Activated naive CD8-positive, alpha-beta T cell treated with anti-CD3 and anti-CD28 coated beads, Interleukin-2, amount 50 U/mL, for 16 hours (primary cell): ENCODE data around the gene ABCF2.
A peak's percentile ranks its signal among the peaks of the same experiment; 100 is the strongest.

Experiments
- DNase-seq: peaks from one replicate; pipeline ENCODE4 v3.0.0-alpha.2; 2020; ENCODE audit warnings: low read depth, low spot score

Gene ABCF2

DNA sequence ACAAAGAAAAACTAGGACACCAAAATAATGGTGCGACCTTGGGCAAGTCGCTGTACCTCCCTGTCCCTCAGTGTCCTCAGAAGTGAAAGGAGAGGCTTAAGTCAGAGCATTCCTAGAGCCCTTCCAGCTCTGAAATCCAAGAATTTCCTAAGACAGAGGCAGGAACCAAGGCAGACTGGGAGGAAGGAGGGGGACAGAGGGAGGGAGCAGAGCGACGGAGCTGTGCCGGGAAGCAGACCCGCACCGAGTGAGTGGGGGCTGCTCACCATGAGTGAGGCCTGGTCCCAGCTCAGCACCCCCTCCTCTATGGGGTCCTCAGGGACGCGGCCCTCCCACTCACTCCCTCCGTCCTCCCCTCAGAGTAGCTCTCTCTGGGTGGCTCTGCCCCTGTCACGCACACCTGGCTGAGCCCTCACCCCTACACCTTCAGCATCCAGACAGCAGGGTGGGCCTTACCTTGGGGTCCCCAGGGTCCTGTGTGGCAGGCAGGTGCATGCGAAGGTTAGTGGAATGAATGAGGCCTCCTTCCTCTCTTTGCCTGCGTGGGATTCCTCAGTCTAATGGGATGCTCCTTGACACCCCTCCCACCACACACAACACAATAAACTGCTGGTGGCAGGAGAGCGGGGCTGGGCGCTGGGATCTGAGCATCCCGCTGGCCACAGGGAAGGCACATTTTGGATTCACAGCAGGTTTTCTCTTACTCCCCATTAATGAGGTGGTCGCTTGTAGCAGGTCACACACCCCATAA, 26.1 kb upstream of the ABCF2 start:
- DNase-seq = no peak

DNA sequence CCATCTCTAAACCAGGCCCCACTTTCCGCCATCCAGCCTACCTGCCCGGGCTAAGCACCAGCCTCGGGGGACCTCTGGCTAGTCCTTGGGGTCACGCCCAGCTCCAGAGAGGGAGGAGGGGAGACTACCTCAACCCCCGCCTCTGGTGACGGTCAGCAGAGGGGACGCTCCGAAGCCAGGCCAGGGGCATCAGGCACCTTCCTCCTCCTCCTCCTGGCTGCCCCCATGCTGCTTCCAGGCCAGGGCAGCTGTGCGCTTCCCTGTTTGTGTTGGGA, 25.5 kb upstream of the ABCF2 start:
- DNase-seq = no peak

DNA sequence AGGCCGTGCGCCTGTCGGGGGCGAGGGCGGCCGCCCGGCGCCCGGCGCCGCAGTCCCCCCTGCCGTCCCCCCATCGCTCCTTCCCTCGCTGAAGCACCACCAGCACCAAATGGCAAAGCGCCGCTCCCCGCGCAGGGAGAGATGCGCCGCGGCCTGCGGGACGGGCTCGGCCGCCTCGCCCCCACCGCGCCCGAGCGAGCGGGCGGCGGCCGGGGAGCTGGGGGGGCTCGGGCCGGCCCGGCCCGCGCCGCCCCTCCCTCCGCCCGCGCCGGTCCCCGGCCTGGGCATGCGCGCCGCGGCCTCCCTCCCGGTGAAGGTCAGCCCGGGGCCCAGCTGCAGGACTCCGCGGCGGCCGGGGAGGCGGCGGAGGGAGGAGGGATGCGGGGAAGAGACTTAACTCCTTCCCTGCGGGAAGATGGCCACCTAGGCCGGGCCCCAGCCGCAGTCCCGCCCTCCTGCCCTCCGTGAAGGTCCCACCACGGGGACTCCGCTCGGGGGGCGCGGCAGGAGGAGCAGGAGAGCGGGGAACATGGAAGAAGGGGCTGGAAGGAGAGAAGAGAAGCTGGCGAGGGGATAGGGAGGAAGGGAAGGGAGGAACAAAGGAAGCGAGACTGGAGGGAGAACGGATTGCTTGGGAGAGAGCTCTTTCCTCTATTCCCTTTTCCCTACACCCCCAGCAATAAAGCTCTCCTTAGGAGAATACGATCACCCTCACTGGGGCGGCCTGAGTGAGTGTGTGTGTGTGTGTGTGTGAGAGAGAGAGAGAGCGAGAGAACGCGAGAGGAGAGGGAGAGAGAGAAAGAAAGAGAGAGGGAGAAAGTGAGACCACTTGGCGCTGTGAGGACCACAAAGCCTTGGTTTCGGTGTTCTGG, 24.9 kb upstream of the ABCF2 start:
- DNase-seq = no peak

DNA sequence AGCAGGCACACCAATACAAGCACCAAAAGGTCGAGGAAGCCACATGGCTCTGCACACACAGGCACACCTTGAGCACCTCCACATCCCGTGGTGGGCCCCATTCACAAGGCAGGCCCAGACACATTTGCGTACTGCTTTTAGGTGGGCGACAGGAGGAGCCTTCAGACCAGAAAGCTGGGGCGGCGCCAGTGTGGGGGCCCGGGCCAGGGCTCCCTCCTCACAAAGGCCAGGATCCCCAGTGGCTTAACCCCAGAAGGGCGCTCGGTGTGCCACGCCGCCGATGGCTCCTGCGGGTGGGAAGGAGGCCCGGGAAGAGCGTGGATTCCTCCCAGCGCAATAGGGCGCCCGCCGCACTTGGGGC, 24.3 kb upstream of the ABCF2 start:
- peak; percentile 14 for DNase-seq

DNA sequence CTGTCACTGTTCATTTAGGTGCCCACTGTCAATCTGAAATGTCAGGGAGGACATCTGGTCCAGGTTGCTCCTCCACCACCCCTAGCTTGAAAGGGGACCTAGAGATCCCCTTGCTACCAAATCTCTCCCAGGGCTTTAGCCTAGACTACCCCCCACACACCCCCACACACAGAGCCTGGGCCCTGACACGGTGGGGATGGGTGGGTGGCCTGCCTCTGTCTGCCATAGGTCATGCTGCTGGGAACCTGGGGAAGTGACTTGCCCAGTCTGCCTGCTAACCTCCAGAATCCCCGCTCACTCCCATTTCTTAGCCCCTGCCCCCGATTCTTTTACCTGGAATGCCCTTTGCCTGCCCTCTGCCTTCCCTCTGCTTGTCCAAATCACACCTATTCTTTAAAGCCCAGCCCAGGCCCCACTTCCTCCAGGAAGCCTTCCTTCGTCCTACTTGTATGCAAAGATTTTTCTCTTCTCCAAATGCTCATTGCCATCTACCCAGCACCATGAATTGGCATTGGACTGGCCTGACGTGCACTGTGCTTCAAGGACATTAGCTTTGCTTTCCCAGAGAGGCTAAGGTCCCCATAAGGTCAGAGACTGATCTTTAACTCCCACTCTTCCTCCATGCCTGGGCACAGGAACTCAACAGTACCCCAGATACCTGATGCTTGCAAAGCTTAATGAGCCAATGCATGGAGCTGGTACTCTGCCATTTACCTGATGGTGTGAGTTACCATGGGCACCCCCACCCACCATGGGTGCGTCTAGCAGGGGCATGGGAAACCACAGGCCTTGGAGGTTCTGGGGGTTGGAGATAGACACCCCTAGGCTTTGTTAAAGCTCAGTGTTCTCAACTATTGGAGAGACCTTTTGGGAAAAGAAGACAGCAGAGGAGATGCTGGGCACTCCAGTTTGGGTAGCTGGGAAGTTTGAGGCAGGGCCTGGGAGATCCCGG, 23.5 kb upstream of the ABCF2 start:
- DNase-seq = no peak

DNA sequence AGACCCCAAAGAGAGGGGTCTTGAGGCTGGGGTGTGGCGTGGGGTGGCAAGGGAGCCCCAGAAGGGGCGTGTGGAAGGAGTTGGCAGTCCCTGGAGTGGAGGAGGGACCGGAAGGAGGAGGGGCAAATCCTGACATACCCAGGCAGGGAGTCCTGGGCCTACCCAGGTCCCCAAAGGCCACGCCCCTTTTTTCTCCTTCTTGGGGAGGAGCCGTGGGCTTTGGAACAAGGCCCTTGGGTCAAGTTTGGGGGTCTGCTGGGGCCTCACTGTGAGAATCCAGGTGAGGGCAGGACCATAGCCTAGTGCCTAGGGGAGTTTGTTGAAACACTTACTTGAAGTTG, 22.7 kb upstream of the ABCF2 start:
- no peak for DNase-seq

DNA sequence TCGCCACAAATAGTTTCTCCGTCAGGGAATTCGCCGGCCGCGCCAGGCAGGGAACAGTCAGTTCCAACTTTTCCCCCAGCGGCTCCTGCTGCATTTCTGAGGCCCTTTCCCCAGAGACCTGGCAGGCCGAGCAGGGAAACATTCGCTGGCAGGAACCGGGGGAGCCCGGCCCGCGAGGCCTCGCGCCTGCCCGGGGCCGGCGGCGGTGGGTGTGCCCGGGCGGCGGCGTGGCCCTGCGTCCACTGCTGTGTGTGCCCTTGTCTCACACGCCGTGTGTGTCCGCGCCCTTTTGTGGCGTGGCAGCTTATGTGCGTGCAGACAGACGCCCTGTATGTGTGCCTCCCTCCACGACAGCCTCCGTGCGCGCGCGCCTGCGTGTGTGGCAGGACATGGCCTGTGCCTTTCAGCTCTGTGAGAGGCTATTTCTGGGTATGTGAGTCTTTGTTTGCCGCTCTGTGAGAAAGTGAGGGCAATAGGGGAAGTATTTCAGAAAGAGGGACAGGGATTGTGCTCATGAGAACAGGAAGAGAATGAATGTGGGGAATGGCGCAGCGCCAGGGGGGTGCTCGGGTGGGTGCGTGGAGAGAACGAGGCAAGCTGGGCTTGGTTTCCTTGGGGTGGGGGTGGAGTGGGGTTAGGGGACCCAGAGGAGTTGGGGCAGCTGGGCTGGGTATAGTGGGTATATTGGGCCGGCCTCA, 22.2 kb upstream of the ABCF2 start:
- no peak for DNase-seq

DNA sequence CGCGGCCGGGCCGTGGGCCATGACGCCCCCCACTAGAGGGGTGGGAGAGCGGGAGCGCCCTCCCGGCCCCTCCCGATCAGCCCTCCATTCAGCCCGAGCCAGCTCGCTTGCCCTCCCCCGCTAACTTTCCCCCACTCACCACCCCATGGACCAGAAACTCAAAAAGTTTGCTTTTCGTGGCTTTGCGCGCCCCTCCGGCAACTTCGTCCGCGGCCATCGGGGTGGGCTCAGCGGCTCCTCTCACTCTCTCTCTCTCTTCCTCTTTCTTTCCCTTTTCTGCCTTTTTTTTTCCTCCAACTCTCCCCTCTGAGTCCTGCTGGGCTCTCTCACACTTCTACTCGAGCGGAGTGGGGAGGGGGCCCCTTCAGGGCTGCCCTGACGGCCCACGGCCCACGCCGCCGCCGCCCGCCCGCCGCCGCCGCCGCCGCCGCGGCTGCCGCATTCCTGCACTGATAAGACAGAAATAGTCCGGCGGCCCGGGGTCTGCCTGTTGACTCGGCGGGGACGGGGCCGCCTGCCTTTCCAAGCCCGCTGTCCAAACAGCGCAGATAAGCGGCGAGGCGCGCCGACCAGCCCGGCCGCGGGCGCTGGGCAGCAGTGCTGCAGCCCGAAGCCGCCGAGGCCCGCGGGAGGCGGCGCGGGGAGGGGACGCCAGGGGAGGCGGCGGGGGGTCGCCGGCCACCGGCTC, 21.5 kb upstream of the ABCF2 start, which contains the start of gene SMARCD3:
TSS of gene SMARCD3 (minus strand) at position 349 of the 688 bp plus-strand sequence. CDS start at position 217, 132 bp downstream.
- no peak for DNase-seq

DNA sequence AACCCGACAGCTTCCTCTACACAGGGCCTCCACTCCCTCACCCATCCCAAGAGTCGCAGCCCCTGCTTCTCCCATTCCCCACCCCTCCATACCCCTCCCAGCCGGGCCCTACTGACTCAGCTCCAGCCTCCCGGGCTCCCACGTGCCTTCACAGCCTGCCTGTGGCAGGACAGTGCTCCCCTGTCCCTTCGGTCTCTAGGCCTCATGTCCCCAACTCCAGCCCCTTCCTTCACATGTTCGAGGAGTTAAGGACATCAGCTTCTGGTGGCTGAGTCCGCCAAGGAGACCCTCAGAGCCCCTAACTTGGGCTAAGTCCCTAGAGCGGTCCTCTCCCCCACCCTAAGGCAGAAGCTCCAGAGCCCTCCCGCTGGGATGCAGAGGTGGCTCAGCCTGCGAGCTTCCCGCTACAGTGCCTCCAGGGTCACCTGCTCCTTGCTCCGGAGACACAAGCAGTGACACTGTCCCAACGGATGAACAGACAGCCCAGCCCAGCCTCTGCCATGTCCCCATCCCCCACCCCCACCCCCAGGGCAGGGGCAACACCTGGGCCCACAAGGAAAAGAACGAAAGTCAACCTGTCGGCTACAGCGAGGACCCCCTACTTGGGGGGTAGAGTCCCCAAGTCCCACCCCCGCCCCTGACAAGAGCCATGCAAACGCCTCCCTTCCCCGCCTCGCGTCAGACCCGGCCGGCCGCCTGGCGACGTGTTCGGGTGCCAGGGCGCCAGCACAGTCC, 20.8 kb upstream of the ABCF2 start:
- no peak for DNase-seq

DNA sequence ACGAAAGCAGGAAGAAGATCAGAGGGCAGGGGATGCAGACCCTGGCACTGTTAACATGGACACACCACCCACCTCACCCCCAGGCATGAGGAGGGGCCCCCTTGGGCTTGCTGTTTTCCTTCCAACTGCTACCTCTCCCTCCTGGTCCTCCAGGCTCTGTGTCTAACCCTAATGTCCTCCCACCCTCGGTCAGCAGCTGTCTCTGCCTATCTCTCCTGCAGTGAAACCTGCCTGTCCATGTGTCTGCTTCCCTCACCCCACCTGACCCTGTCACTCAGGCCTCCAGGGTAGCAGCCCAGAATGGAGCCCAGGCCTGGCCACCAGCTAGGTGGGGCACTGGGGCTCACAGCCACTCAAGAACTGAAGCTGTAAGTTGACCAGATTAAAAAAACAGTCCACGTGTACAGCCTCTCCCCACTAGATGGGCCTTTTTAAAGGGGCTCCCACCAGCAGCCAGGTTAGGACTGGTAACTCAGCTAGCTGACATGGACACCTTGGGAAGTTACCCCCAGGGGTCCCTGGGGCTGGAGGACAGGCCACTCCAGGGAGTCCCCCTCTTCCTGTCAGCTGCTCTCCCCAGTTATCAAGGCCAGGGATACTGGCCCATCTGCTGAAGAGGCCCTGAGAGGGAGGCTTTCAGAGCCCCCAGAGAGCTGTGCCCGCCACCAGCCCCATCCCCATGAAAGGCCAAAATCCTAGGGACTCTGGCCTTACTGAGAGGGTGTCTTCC, 20.0 kb upstream of the ABCF2 start:
- no peak for DNase-seq

DNA sequence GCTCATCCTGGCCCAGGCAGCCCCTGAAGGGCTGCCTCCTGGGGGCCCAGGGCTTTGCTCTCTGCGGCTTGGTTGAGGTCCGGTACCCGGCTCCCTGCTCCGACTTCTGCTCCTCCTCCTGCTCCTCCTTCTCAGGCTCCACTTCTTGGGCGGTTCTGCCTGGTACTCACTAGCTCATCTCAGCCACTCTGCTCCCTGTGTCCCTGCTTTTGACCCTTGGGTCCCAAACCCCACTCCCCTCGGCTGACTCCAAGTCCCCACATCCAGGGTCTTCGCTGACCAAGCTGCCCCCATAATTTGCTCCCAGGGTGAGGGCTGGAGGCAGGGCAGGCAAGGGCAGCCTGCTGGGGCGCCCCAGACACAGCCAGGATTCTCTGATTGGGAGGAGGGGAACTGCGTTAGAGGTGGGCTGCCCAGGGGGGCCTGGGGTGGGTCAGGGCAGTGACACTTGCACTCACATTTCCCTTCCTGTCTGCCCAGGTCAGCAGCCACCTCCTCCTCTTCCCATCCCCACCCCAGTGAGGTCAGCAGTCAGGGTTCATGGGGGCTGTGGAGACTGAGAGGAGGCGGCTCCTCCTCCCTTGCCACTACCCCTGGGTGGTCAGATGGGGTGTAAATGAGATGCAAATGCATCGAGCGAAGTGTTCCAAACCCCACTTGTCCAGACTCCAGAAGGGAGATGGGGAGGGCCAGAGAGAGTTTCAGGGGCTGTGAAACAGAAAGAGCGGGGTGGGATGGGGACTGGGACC, 19.3 kb upstream of the ABCF2 start:
- DNase-seq = no peak

DNA sequence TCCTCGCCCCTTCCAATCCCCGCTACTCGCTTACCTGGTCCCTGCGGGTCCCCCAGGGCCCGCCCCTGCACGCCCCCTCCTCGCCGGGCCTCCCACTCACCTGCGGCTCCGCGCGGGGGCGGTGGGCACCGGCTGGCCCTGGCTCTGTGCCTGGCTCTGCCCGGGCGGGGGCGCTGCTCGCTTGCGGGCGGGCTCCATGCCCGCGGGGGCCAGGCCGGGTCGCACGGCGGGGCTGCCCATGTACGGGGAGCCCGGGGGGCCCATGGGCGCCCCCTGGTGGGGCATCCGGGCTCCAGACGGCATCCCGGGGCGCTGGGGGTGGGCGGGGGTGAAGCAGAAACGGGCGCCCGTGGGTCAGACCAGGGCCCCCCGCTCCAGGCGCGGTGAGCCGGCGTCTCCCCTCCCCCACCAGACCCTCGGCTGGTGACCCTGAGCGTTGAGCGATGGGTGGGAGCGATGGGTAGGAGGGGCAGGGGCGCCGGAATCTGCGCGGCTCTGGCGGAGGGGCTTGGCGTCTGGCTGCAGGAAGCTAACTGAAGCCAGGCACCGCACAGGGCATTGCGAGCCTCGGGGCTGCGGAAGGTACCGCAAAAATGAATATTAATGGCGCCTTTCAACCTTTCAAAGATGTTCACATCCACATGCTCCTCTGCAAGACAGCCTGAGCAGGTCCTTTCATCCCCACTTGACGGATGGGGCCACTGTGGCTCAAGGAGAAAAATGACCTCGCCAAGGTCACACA, 18.5 kb upstream of the ABCF2 start:
- DNase-seq = peak; percentile 32

DNA sequence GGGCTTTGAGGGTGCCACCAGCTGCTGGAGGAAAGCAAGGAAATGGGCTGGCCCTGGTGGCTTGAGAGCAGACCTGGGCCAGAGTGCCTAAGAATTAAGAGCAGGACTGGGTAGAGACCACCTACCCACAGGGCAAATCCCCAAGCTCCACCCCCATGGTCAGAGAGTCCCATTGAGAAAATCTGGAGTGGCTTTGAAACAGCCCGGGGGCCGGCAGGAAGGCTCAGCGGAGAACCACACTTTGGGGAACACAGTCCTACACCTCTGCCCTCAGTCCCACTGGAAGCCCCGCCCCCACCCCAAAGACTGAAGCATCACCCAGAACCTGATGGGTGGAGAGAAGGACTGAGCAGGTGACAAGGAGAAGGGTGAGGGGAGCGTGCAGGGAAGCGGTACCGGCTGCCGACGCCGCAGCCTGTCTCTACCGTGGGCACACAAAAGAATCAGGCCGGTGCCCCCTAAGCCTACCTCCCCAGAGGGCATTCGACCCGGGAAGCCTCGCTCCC, 17.9 kb upstream of the ABCF2 start:
- no peak for DNase-seq

DNA sequence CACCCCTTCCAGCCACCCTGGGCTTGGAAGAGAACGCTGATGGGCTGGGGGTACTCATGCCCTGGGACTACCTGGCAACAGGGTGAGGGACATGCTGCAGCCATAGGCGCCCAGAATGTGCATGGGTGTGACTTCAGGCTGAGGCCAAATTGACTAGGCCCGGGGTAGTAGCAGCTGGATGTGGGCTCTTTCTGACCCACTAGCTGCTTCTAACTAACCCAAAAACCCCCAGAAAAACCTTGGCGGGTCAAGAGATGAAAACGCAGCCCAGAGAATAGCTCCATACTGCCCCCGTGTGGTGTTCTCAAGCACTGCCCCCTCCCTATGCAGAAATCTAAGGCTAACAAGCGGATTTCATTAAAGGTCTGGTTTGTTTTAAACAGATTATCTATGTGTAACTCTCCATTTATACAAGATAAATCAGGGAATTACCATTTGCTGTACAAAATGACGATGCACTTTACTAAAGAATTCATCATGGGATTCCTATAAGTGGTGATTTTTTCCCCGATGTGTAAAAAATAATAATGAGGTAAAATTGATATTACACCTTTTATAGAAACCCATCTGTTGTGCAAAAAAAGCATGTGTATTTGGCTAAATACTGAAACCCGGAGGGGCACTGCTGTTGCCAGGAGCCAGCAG, 17.3 kb upstream of the ABCF2 start:
- DNase-seq = no peak

DNA sequence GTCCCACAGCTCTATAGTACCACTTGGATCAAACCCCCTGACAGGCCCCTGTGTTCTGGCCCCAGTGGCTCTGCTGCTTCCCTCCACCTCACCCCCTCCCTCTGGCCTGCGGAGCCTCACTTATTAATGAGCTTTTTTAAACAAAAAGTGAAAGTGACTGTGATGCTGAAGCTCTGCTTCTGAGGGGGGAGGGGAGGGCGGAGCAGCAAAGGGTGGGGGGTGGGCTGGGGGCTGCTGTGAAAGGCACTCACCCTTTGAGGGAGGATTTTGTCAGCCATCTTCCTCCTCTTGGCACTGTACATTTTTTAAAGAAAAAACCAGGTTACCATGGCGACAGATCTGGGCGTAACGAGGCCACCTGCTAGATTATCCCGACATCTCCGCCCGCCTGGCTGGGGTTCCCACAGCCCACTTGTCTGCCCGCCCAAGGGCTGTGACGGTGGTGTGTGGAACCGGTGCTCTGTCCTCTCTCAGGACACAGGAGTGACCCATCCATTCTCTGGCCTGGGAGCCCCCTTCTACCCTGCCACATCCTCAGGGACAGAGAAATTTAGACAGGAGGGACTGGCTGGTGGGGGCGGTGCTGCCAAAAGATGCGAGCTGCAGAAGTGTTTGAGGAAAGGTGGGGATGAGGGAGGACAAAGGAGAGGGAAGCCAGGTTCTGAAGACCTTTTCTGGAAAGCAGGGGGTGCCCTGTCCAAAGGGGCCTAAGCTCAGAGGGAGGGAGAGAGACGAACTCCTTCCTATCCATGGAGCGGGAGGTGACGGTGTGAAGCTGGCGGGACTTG, 16.6 kb upstream of the ABCF2 start:
- no peak for DNase-seq

DNA sequence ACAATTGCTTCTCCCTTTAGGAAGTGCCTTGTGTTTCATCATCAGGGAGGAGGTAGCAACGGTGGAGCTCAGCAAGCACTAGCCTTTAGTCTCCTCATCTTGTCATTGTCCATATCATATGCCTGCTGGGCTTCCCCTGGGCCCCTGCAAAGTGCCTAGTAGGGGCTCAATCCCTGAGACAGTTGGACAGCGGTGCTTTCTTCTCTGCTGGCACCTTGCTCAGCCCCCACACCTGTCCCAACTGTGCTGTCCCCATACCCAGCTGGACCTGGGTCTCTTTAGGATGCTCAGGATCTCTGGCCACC, 16.0 kb upstream of the ABCF2 start:
- no peak for DNase-seq
